SK-N-SH (cell line): ENCODE measurements around the gene CEP170. TPM values are rescaled to one million over a fixed set of nuclear protein-coding genes. Genes with fewer than 3 reads are reported as not detected.
"Not testable (repeated sequence)": the region's sequence is repeated elsewhere in the genome, so short reads cannot be mapped to it uniquely, and the experiment has no call there.

Experiments
- CTCF ChIA-PET: fragments of 300-600, 350-600 bp; formaldehyde crosslinking; extraction: SDS; loops from one replicate; lab custom pipeline; 2021; lab: Yijun Ruan, JAX
- POLR2A ChIA-PET: fragments of 350-600 bp; sonication (Branson Sonifier 250); formaldehyde crosslinking; extraction: SDS; loops from one replicate; lab custom pipeline; 2020; ENCODE audit warnings: antibody characterized with exemption, inconsistent platforms; lab: Yijun Ruan, JAX
- DNase-seq: peaks from one replicate; pipeline ENCODE4 v3.0.0; 2012
- H2AFZ ChIP-seq: fragments of 200-600 bp; sonication (generic); 2 replicates; pipeline ENCODE4 v1.8.1; 2016; ENCODE audit warnings: antibody characterized with exemption, mild to moderate bottlenecking, low read depth
- H3F3A ChIP-seq: fragments of 200-600 bp; sonication (generic); replicated peaks from 2 replicates; pipeline ENCODE3; 2016; ENCODE audit warnings: antibody characterized with exemption, mild to moderate bottlenecking; ENCODE audit not compliant: insufficient read depth
- H3K27ac ChIP-seq, 2 experiments: fragments of 200-500 bp in 1 of 2; fragments of 200-600 bp in 1 of 2; sonication (Bioruptor generic) in 1 of 2; sonication (generic), shearing (Covaris generic) in 1 of 2; 2 replicates each; pipeline versions ENCODE4 v1.5.1 to v1.6.1; 2014 to 2016; ENCODE audit warnings: low read depth in 2 of 2, inconsistent platforms in 1 of 2, low read length in 1 of 2, mild to moderate bottlenecking in 1 of 2, mixed read lengths in 1 of 2
- H3K27me3 ChIP-seq: fragments of 200-600 bp; sonication (generic), shearing (Covaris generic); 2 replicates; pipeline ENCODE4 v1.6.1; 2016; ENCODE audit warnings: mixed run types; ENCODE audit not compliant: insufficient read depth
- H3K36me3 ChIP-seq, 2 experiments: fragments of 200-500 bp in 1 of 2; fragments of 200-600 bp in 1 of 2; sonication (Bioruptor generic) in 1 of 2; sonication (generic) in 1 of 2; replicated peaks in 1 of 2; 2 replicates each; pipeline versions ENCODE3 to v1.5.1; 2014 to 2016; ENCODE audit warnings: low read length in 1 of 2, mild to moderate bottlenecking in 1 of 2; ENCODE audit not compliant: insufficient read depth in 2 of 2, control insufficient read depth in 1 of 2
- H3K4me1 ChIP-seq, 2 experiments: fragments of 200-500 bp in 1 of 2; fragments of 200-600 bp in 1 of 2; sonication (Bioruptor generic) in 1 of 2; sonication (generic), shearing (Covaris generic) in 1 of 2; 2 replicates each; pipeline versions ENCODE4 v1.5.1 to v1.6.1; 2014 to 2016; ENCODE audit warnings: low read depth in 1 of 2, low read length in 1 of 2, mixed run types in 1 of 2; ENCODE audit not compliant: insufficient read depth in 2 of 2, control insufficient read depth in 1 of 2
- H3K4me2 ChIP-seq: fragments of 200-600 bp; sonication (generic), shearing (Covaris generic); 2 replicates; pipeline ENCODE4 v1.6.1; 2017; ENCODE audit warnings: mixed run types
- H3K4me3 ChIP-seq, 2 experiments: fragments of 200-500 bp in 1 of 2; fragments of 200-600 bp in 1 of 2; sonication (Bioruptor generic) in 1 of 2; sonication (generic), shearing (Covaris generic) in 1 of 2; 2 replicates each; pipeline versions ENCODE4 v1.5.1 to v1.8.1; 2014 to 2016; ENCODE audit warnings: low read depth in 2 of 2, inconsistent platforms in 1 of 2, low read length in 1 of 2, mild to moderate bottlenecking in 1 of 2, mixed read lengths in 1 of 2, moderate library complexity in 1 of 2
- H3K79me2 ChIP-seq: fragments of 200-600 bp; sonication (generic); 2 replicates; pipeline ENCODE4 v1.8.1; 2017; ENCODE audit warnings: mild to moderate bottlenecking; ENCODE audit not compliant: insufficient read depth
- H3K9ac ChIP-seq: fragments of 200-600 bp; sonication (generic); 2 replicates; pipeline ENCODE4 v1.6.1; 2017; ENCODE audit warnings: mixed run types
- H3K9me2 ChIP-seq: fragments of 200-600 bp; sonication (generic); 2 replicates; pipeline ENCODE4 v1.6.1; 2017; ENCODE audit warnings: mixed run types
- H3K9me3 ChIP-seq: fragments of 200-600 bp; sonication (generic); 2 replicates; pipeline ENCODE4 v1.6.1; 2017; ENCODE audit warnings: mixed run types, mild to moderate bottlenecking, moderate library complexity
- H4K20me1 ChIP-seq: fragments of 200-600 bp; sonication (generic); 2 replicates; pipeline ENCODE4 v1.6.1; 2017; ENCODE audit warnings: mild to moderate bottlenecking, mixed run types; ENCODE audit not compliant: insufficient read depth
- CTCF ChIP-seq: fragments of 200-600 bp; sonication (generic); IDR thresholded peaks from 2 replicates; pipeline ENCODE4 v1.6.1; 2017; ENCODE audit warnings: antibody characterized with exemption, mild to moderate bottlenecking, moderate library complexity
- EP300 ChIP-seq, 2 experiments: IDR thresholded peaks; 2 replicates each; pipeline versions ENCODE4 v1.4.0 to v1.6.1; 2012; ENCODE audit warnings: borderline replicate concordance in 1 of 2, low read depth in 1 of 2, low read length in 1 of 2
- JUND ChIP-seq: IDR thresholded peaks from 2 replicates; pipeline ENCODE4 v1.4.0; 2012
- MAX ChIP-seq: IDR thresholded peaks from 2 replicates; pipeline ENCODE4 v1.4.0; 2012; ENCODE audit warnings: low read depth
- MXI1 ChIP-seq: IDR thresholded peaks from 2 replicates; pipeline ENCODE4 v1.6.1; 2012; ENCODE audit warnings: mild to moderate bottlenecking, low read depth, low read length, improper control_type of control experiment
- NRF1 ChIP-seq: IDR thresholded peaks from 2 replicates; pipeline ENCODE4 v1.6.1; 2012; ENCODE audit warnings: low read depth, mild to moderate bottlenecking, low read length
- RAD21 ChIP-seq: IDR thresholded peaks from 2 replicates; pipeline ENCODE4 v1.6.1; 2012; ENCODE audit warnings: mild to moderate bottlenecking, low read length
- RCOR1 ChIP-seq: fragments of 150-350 bp; IDR thresholded peaks from 2 replicates; pipeline ENCODE4 v1.6.1; 2017; ENCODE audit warnings: antibody characterized with exemption, low read length
- TCF12 ChIP-seq: IDR thresholded peaks from 2 replicates; pipeline ENCODE4 v1.4.0; 2012
- ZBTB33 ChIP-seq: IDR thresholded peaks from 2 replicates; pipeline ENCODE4 v1.4.0; 2012; ENCODE audit warnings: low read depth, borderline replicate concordance
- WGBS: methylation state at CpG from one replicate; pipeline ENCODE4 v1.1.6; 2017; ENCODE audit warnings: low lambda C conversion rate; 5-methylcytosine and 5-hydroxymethylcytosine counted together
- polyA plus RNA-seq, 3 experiments: library from polyadenylated mRNA; depleted of rRNA; stranded (reverse); fragments of >200 nt; gene quantifications; 2 replicates each; pipeline ENCODE4 v1.2.3, GENCODE V29; 2012

The CEP170 gene
- polyA plus RNA-seq, 1 of the 3 experiments (the other 2 are of a cell fraction), result 67.2 TPM

- no peaks in the 10 kb centered on the region for H3K27me3 ChIP-seq
- 97% methylated on average over 2 of the region's 2 CpGs for WGBS
- no peaks in the 10 kb centered on the region for H3K9me2 ChIP-seq
- H4K20me1 ChIP-seq, result peaks cover 44% of the 10 kb centered on the region
- TF ChIP-seq TCF12 (no peak), CTCF (no peak), ZBTB33 (no peak), MAX (no peak), MXI1 (no peak), NRF1 (no peak), EP300 (IDR thresholded peaks at IDR 0.05; ENCODE audit: borderline replicate concordance in 1 of 2, low read depth in 1 of 2, low read length in 1 of 2) (no peak), RAD21 (no peak), JUND (no peak), RCOR1 (no peak)
- H3K27ac ChIP-seq, result peak overlapping the region; percentile 2 to 16; a peak in 3 of 4 replicates
- no peaks in the 10 kb centered on the region for H3K9me3 ChIP-seq
- no peak overlapping the region for H3K9ac ChIP-seq
- no peak overlapping the region for H2AFZ ChIP-seq
- H3K4me1 ChIP-seq, result peaks cover 7 to 20% of the 10 kb centered on the region in 2 experiments
- H3F3A ChIP-seq, result peaks cover 59% of the 10 kb centered on the region
- peaks cover 100% of the 10 kb centered on the region for H3K79me2 ChIP-seq
- peaks cover 59 to 72% of the 10 kb centered on the region in 2 experiments for H3K36me3 ChIP-seq
- POLR2A ChIA-PET, result no interaction called here
- no peak for DNase-seq
- no peak overlapping the region for H3K4me3 ChIP-seq
- H3K4me2 ChIP-seq, result no peak overlapping the region
- CTCF ChIA-PET, result no interaction called here
Measured at GRCh38 chr1:243216741-243217140, 38.3 kb downstream of the CEP170 start.

- POLR2A ChIA-PET, DNase-seq, H2AFZ ChIP-seq, H3K27me3 ChIP-seq, H3K4me3 ChIP-seq, H3K4me2 ChIP-seq, CTCF ChIA-PET, H3K9me3 ChIP-seq, H3K9ac ChIP-seq, H3K9me2 ChIP-seq, H3K27ac ChIP-seq: not testable (repeated sequence)
- Histone ChIP-seq H4K20me1 (peaks cover 44% of the 10 kb centered on the region), H3F3A (peaks cover 54% of the 10 kb centered on the region), H3K79me2 (peaks cover 95% of the 10 kb centered on the region), H3K4me1 (peaks cover 7 to 20% of the 10 kb centered on the region in 2 experiments), H3K36me3 (peaks cover 45 to 61% of the 10 kb centered on the region in 2 experiments)
- 90% methylated on average over 12 of the region's 12 CpGs for WGBS
Measured at GRCh38 chr1:243215276-243215875, 39.7 kb downstream of the CEP170 start.
